Measurements from ENCODE around the gene PBX1.

Gene PBX1

GRCh38 chr1:164853146-164853545 lies 294.2 kb downstream of the PBX1 start:
- DNase-seq: no peak

- DNase-seq: no peak
Measured at GRCh38 chr1:164855716-164856329, 296.8 kb downstream of the PBX1 start.

- no peak for DNase-seq
Measured at GRCh38 chr1:164856381-164856780, 297.4 kb downstream of the PBX1 start.

- DNase-seq: no peak
Measured at GRCh38 chr1:164857439-164857838, 298.5 kb downstream of the PBX1 start.

GRCh38 chr1:164858096-164858632 lies 299.2 kb downstream of the PBX1 start:
- no peak for DNase-seq

- no peak for DNase-seq
Measured at GRCh38 chr1:164861632-164862031, 302.6 kb downstream of the PBX1 start.

GRCh38 chr1:164863056-164863455 lies 304.1 kb downstream of the PBX1 start:
- DNase-seq: no peak

GRCh38 chr1:164864161-164864560 lies 305.2 kb downstream of the PBX1 start:
- DNase-seq: no peak

- DNase-seq: no peak
Measured at GRCh38 chr1:164865385-164865784, 306.4 kb downstream of the PBX1 start.

GRCh38 chr1:164867590-164867989 lies 308.6 kb downstream of the PBX1 start:
- no peak for DNase-seq

- DNase-seq: no peak
Measured at GRCh38 chr1:164868990-164869389, 310.0 kb downstream of the PBX1 start.

- no peak for DNase-seq
Measured at GRCh38 chr1:164875518-164875917, 316.5 kb downstream of the PBX1 start.

- DNase-seq: no peak
Measured at GRCh38 chr1:164876398-164877116, 317.6 kb downstream of the PBX1 start.

GRCh38 chr1:164880199-164880598 lies 321.2 kb downstream of the PBX1 start:
- no peak for DNase-seq

- DNase-seq: no peak
Measured at GRCh38 chr1:164880644-164881043, 321.7 kb downstream of the PBX1 start.

GRCh38 chr1:164885311-164885710 lies 326.3 kb downstream of the PBX1 start:
- no peak for DNase-seq

GRCh38 chr1:164886101-164886500 lies 327.1 kb downstream of the PBX1 start:
- no peak for DNase-seq

- no peak for DNase-seq
Measured at GRCh38 chr1:164891615-164892014, 332.6 kb downstream of the PBX1 start.

- peak in 2 of 56 donors; percentile 1 to 11 for DNase-seq
Measured at GRCh38 chr1:164895026-164895912, 336.3 kb downstream of the PBX1 start.

- no peak for DNase-seq
Measured at GRCh38 chr1:164901031-164901430, 342.0 kb downstream of the PBX1 start.
